Mucosa of rectum (tissue), 2 donors: Measurements from ENCODE around the gene ZNF512.
"Not testable (repeated sequence)": the region's sequence is repeated elsewhere in the genome, so short reads cannot be mapped to it uniquely, and the experiment has no call there.

Source experiments
- H3K27ac ChIP-seq, 2 donors: one replicate each; pipeline ENCODE4 v1.7.0; 2013; ENCODE audit warnings: inconsistent platforms in 2 of 2, low read depth in 2 of 2, low read length in 2 of 2
- H3K27me3 ChIP-seq, 2 donors: one replicate each; pipeline ENCODE4 v1.7.0; 2013; ENCODE audit warnings: low read length in 2 of 2; ENCODE audit not compliant: control insufficient read depth in 2 of 2, insufficient read depth in 2 of 2
- H3K36me3 ChIP-seq, 2 donors: one replicate each; pipeline ENCODE4 v1.7.0; 2013; ENCODE audit warnings: low read length in 2 of 2; ENCODE audit not compliant: control insufficient read depth in 2 of 2, insufficient read depth in 2 of 2
- H3K4me1 ChIP-seq, 2 donors: one replicate each; pipeline ENCODE4 v1.7.0; 2013; ENCODE audit warnings: low read length in 2 of 2, mild to moderate bottlenecking in 1 of 2; ENCODE audit not compliant: control insufficient read depth in 2 of 2, insufficient read depth in 2 of 2
- H3K4me3 ChIP-seq, 2 donors: one replicate each; pipeline ENCODE4 v1.7.0; 2013; ENCODE audit warnings: low read length in 2 of 2
- H3K9ac ChIP-seq, 2 donors: one replicate each; pipeline ENCODE4 v1.7.0; 2013; ENCODE audit warnings: low read length in 2 of 2, low read depth in 1 of 2, mild to moderate bottlenecking in 1 of 2
- H3K9me3 ChIP-seq, 2 donors: one replicate each; pipeline ENCODE4 v1.7.0; 2013; ENCODE audit warnings: low read length in 2 of 2; ENCODE audit not compliant: control insufficient read depth in 2 of 2
- donor health status: healthy.
- donor health status: Normal muscosa, but diverticular disease.

The ZNF512 gene

DNA sequence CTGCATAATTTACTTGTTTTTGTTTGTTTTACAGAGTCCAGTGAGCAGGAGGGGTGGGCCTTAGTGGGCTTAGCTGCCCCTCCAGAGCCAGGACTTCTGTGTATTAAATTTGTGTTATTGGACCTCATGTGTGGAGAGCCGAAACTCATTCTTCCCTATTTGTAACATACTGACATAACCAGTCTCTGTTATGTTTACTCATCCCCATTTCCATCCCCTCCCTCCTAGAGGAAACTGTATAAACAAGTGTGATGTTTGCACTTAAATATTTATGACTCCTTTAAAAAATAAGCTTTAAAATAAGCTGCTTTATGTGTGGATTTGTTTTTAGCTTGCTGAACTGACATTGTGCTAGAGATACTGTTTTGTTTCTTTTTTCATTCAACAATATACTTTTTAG lies 13.8 kb downstream of the ZNF512 start:
- Histone ChIP-seq H3K9me3 (peaks cover 0 to 2% of the 10 kb centered on the region in 2 donors), H3K4me3 (no peak overlapping the region), H3K4me1 (no peaks in the 10 kb centered on the region), H3K27ac (no peak overlapping the region), H3K27me3 (no peaks in the 10 kb centered on the region), H3K9ac (no peak overlapping the region), H3K36me3 (peaks cover 0 to 18% of the 10 kb centered on the region in 2 donors)

- Histone ChIP-seq H3K27ac (no peak overlapping the region), H3K4me1 (no peaks in the 10 kb centered on the region), H3K36me3 (peaks cover 18 to 33% of the 10 kb centered on the region in 2 donors), H3K9me3 (no peaks in the 10 kb centered on the region), H3K9ac (no peak overlapping the region), H3K27me3 (no peaks in the 10 kb centered on the region), H3K4me3 (no peak overlapping the region)
Observed at GRCh38 chr2:27606611-27607010, 23.8 kb downstream of the ZNF512 start.

DNA sequence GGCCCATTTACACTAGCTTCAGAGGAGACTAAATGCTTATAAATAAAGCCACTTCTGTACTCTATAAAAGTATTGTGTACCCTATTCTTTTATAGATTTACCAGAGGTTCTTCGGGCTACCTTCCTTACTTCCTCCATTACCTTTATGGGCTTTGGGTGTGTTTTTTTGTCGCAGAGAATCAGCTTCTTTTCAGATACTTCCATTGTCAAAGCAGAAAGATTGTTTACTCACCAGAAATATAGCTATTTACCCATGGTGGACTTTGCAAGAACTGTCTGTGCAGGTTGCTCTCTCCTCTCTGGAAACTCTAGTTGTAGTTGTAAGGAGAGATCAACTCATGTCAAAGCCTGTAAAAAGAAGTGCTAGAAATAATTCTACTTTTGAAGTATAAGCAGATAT lies 31.1 kb downstream of the ZNF512 start:
- no peak overlapping the region for H3K27ac ChIP-seq
- no peaks in the 10 kb centered on the region for H3K27me3 ChIP-seq
- H3K9me3 ChIP-seq, result no peaks in the 10 kb centered on the region
- H3K4me3 ChIP-seq, result no peak overlapping the region
- no peaks in the 10 kb centered on the region for H3K4me1 ChIP-seq
- H3K9ac ChIP-seq, result no peak overlapping the region
- peaks cover 23 to 36% of the 10 kb centered on the region in 2 donors for H3K36me3 ChIP-seq

- Histone ChIP-seq H3K27me3 (no peaks in the 10 kb centered on the region), H3K27ac (no peak overlapping the region), H3K4me1 (no peaks in the 10 kb centered on the region), H3K36me3 (peaks cover 23 to 34% of the 10 kb centered on the region in 2 donors), H3K9me3 (no peaks in the 10 kb centered on the region), H3K9ac (no peak overlapping the region), H3K4me3 (no peak overlapping the region)
Observed at GRCh38 chr2:27615316-27615715, 32.5 kb downstream of the ZNF512 start.

DNA sequence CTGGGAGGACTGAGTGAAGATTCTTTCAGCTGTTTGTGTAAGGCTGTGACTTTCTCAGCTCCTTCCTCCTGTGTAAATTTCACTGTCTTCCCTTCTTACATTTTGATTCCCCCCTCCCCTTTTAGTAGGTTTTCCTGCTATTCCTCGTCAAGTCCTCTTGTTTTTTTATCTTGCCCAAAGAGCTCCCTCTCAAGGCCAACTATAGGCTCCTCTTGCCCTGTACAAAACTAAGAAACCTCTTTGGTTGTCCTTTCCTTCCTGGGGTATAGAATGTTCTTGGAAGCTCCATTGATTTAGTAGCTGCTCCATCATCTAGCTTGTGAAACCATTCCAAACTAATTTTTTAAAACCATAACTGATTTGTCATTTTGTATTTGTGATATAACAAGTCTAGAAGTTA lies 38.7 kb downstream of the ZNF512 start:
- H3K4me3 ChIP-seq, result no peak overlapping the region
- no peak overlapping the region for H3K27ac ChIP-seq
- H3K36me3 ChIP-seq, result peaks cover 40 to 48% of the 10 kb centered on the region in 2 donors
- no peaks in the 10 kb centered on the region for H3K27me3 ChIP-seq
- H3K4me1 ChIP-seq, result no peaks in the 10 kb centered on the region
- H3K9me3 ChIP-seq, result no peaks in the 10 kb centered on the region
- no peak overlapping the region for H3K9ac ChIP-seq

DNA sequence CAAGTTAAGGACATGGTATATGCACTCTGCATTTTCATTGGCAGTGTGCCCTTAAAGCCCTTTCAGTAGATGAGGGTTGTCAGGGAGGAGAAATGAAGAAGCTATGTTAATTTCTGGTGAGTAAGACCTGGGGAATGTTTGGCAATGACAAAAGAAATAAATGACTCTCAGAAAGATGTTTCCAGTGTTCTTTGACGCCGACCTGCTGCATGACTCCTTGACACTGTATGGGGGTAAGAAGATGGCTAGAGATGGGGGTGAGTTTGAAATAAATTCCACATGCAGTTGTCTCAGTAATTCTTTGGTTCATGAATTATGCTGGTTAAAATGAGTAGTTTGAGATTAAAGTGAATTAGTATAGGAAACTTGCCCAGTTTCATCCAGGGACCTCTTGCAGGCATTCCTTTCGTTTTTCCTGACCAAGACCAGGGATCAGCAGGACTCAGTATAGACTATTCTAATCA lies 40.1 kb downstream of the ZNF512 start:
- no peak overlapping the region for H3K4me3 ChIP-seq
- no peaks in the 10 kb centered on the region for H3K9me3 ChIP-seq
- no peak overlapping the region for H3K9ac ChIP-seq
- H3K27me3 ChIP-seq, result no peaks in the 10 kb centered on the region
- H3K4me1 ChIP-seq, result peaks cover 1 to 2% of the 10 kb centered on the region in 2 donors
- H3K36me3 ChIP-seq, result peaks cover 34% of the 10 kb centered on the region in 2 donors
- no peak overlapping the region for H3K27ac ChIP-seq

DNA sequence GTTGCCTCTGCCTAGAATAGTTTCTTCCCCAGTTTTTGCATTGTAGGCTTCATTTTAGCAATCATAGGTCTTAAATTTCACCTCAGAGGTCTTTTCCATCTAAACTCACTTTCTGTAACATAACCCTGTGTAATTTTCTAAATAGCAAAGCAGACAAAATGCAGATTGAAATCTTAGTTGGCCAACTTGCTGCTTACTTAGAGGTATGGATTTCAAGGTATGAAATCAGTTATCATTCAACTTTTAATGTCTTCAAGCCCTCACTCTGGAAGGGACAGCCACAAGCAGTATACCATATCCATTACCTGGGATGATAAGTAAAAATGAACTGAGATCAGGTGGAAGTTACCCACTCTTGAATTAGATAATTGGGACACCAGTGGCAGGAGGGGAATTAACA lies 42.1 kb downstream of the ZNF512 start:
- no peak overlapping the region for H3K27ac ChIP-seq
- H3K9me3 ChIP-seq, result no peaks in the 10 kb centered on the region
- peaks cover 26 to 29% of the 10 kb centered on the region in 2 donors for H3K36me3 ChIP-seq
- peaks cover 9 to 12% of the 10 kb centered on the region in 2 donors for H3K4me1 ChIP-seq
- no peaks in the 10 kb centered on the region for H3K27me3 ChIP-seq
- H3K4me3 ChIP-seq, result no peak overlapping the region
- H3K9ac ChIP-seq, result no peak overlapping the region

GRCh38 chr2:27626323-27626722 lies 43.5 kb downstream of the ZNF512 start:
- H3K9me3 ChIP-seq, H3K9ac ChIP-seq, H3K27me3 ChIP-seq, H3K4me3 ChIP-seq: not testable (repeated sequence)
- Histone ChIP-seq H3K27ac (peak overlapping the region in 1 of 2 donors; percentile 21), H3K4me1 (peaks cover 9 to 12% of the 10 kb centered on the region in 2 donors), H3K36me3 (peaks cover 27 to 29% of the 10 kb centered on the region in 2 donors)

- not testable (repeated sequence) for H3K27me3 ChIP-seq, H3K4me3 ChIP-seq, H3K9ac ChIP-seq, H3K9me3 ChIP-seq
- peak overlapping the region in 1 of 2 donors; percentile 21 for H3K27ac ChIP-seq
- H3K4me1 ChIP-seq, result peaks cover 9 to 12% of the 10 kb centered on the region in 2 donors
- peaks cover 27 to 31% of the 10 kb centered on the region in 2 donors for H3K36me3 ChIP-seq
Observed at GRCh38 chr2:27626921-27627320, 44.1 kb downstream of the ZNF512 start.

GRCh38 chr2:27627963-27628766 lies 45.3 kb downstream of the ZNF512 start:
- H3K36me3 ChIP-seq, result peaks cover 23 to 26% of the 10 kb centered on the region in 2 donors
- peak overlapping the region; percentile 80 to 85 for H3K9ac ChIP-seq
- peaks cover 9 to 12% of the 10 kb centered on the region in 2 donors for H3K4me1 ChIP-seq
- H3K9me3 ChIP-seq, result no peaks in the 10 kb centered on the region
- no peaks in the 10 kb centered on the region for H3K27me3 ChIP-seq
- peak overlapping the region; percentile 46 to 70 for H3K27ac ChIP-seq
- peak overlapping the region; percentile 93 to 95 for H3K4me3 ChIP-seq
